SU-DHL-6 (cell line): Measurements from ENCODE around the gene DAPP1.

Source experiments
- H2AFZ ChIP-seq: fragments of 200-600 bp; sonication (generic); 2 replicates; pipeline ENCODE4 v1.6.1; 2014; ENCODE audit warnings: low read depth, mild to moderate bottlenecking, moderate library complexity, mixed read lengths, antibody characterized with exemption, low read length; ENCODE audit not compliant: severe bottlenecking
- H3F3A ChIP-seq: fragments of 200-600 bp; shearing (Covaris generic); 2 replicates; pipeline ENCODE4 v1.6.0; 2016; ENCODE audit warnings: antibody characterized with exemption, mild to moderate bottlenecking; ENCODE audit not compliant: insufficient read depth
- H3K27ac ChIP-seq: fragments of 200-600 bp; sonication (generic); 2 replicates; pipeline ENCODE4 v1.5.1; 2016; ENCODE audit warnings: low read depth, mild to moderate bottlenecking, low read length, moderate library complexity, mixed read lengths
- H3K27me3 ChIP-seq: fragments of 200-600 bp; sonication (generic), shearing (Covaris generic); 2 replicates; pipeline ENCODE4 v1.6.0; 2014; ENCODE audit warnings: mild to moderate bottlenecking, low read length
- H3K36me3 ChIP-seq: fragments of 200-600 bp; sonication (generic); 2 replicates; pipeline ENCODE4 v1.6.1; 2014; ENCODE audit warnings: mild to moderate bottlenecking, low read length, mixed read lengths
- H3K4me2 ChIP-seq: fragments of 300-600, 200-600 bp; shearing (Covaris generic), sonication (generic); 2 replicates; pipeline ENCODE4 v1.6.0; 2014; ENCODE audit warnings: low read length, low read depth, mild to moderate bottlenecking; ENCODE audit not compliant: poor library complexity, severe bottlenecking
- H3K4me3 ChIP-seq: fragments of 200-600 bp; sonication (generic); 2 replicates; pipeline ENCODE4 v1.5.1; 2014; ENCODE audit warnings: antibody characterized with exemption, low read length, mild to moderate bottlenecking, mixed read lengths; ENCODE audit not compliant: insufficient read depth, poor library complexity, severe bottlenecking
- H3K79me2 ChIP-seq: fragments of 200-600 bp; sonication (generic); 2 replicates; pipeline ENCODE4 v1.6.1; 2014; ENCODE audit warnings: mild to moderate bottlenecking, low read length, moderate library complexity; ENCODE audit not compliant: insufficient read depth
- H3K9ac ChIP-seq: fragments of 200-600 bp; sonication (generic); 2 replicates; pipeline ENCODE4 v1.7.0; 2014; ENCODE audit warnings: mild to moderate bottlenecking, low read length
- H3K9me2 ChIP-seq: fragments of 200-600 bp; sonication (generic); replicated peaks from 2 replicates; pipeline ENCODE4 v1.6.1; 2014; ENCODE audit warnings: low read length; ENCODE audit not compliant: insufficient read depth
- H3K9me3 ChIP-seq: fragments of 200-600 bp; sonication (generic); 2 replicates; pipeline ENCODE4 v1.6.1; 2014; ENCODE audit warnings: low read length, mixed read lengths; ENCODE audit not compliant: insufficient read depth
- H4K20me1 ChIP-seq: fragments of 200-600 bp; sonication (generic); 2 replicates; pipeline ENCODE4 v1.6.1; 2014; ENCODE audit warnings: low read depth, mild to moderate bottlenecking, antibody characterized with exemption, low read length, moderate library complexity, mixed read lengths
- CTCF ChIP-seq: fragments of 200-600 bp; sonication (generic); IDR thresholded peaks from one replicate; pipeline ENCODE4 v1.5.1; 2017; ENCODE audit warnings: antibody characterized with exemption, mild to moderate bottlenecking, low read length, moderate library complexity; ENCODE audit not compliant: insufficient read depth, poor library complexity, severe bottlenecking
- EZH2phosphoT487 ChIP-seq: fragments of 200-600 bp; sonication (generic), shearing (Covaris generic); conservative IDR thresholded peaks from 2 replicates; pipeline ENCODE4 v1.6.1; 2018; ENCODE audit warnings: mild to moderate bottlenecking, antibody characterized with exemption, low read length, moderate library complexity, mixed read lengths

Gene DAPP1

GRCh38 chr4:99876946-99877345, 60.3 kb downstream of the DAPP1 start:
- Histone ChIP-seq H3K4me2 (no peak overlapping the region), H3F3A (no peaks in the 10 kb centered on the region), H2AFZ (no peak overlapping the region), H3K9me2 (no peaks in the 10 kb centered on the region), H3K4me3 (no peak overlapping the region), H3K79me2 (no peaks in the 10 kb centered on the region), H3K27me3 (no peaks in the 10 kb centered on the region), H4K20me1 (no peaks in the 10 kb centered on the region), H3K9me3 (no peaks in the 10 kb centered on the region), H3K9ac (no peak overlapping the region), H3K36me3 (no peaks in the 10 kb centered on the region; the same call in 1 of the 2 replicates), H3K27ac (no peak overlapping the region)
- TF ChIP-seq EZH2phosphoT487 (no peak), CTCF (no peak)

- H3K9me3 ChIP-seq: no peaks in the 10 kb centered on the region
- no peak overlapping the region for H3K27ac ChIP-seq
- no peak for TF ChIP-seq EZH2phosphoT487
- TF ChIP-seq CTCF: no peak
- H4K20me1 ChIP-seq: no peaks in the 10 kb centered on the region
- H3K9me2 ChIP-seq: no peaks in the 10 kb centered on the region
- no peak overlapping the region for H3K4me3 ChIP-seq
- no peaks in the 10 kb centered on the region for H3K27me3 ChIP-seq
- H3K9ac ChIP-seq: no peak overlapping the region
- H3K79me2 ChIP-seq: no peaks in the 10 kb centered on the region
- H3K36me3 ChIP-seq: no peaks in the 10 kb centered on the region; the same call in 1 of the 2 replicates
- no peaks in the 10 kb centered on the region for H3F3A ChIP-seq
- H3K4me2 ChIP-seq: no peak overlapping the region
- H2AFZ ChIP-seq: no peak overlapping the region
Observed at GRCh38 chr4:99878604-99879003, 62.0 kb downstream of the DAPP1 start.

- Histone ChIP-seq H3K9me3 (no peaks in the 10 kb centered on the region), H3K27me3 (no peaks in the 10 kb centered on the region), H4K20me1 (no peaks in the 10 kb centered on the region), H3K9ac (no peak overlapping the region), H3K4me3 (no peak overlapping the region), H3F3A (no peaks in the 10 kb centered on the region), H3K9me2 (no peaks in the 10 kb centered on the region), H3K36me3 (no peaks in the 10 kb centered on the region; the same call in 1 of the 2 replicates), H3K79me2 (no peaks in the 10 kb centered on the region), H3K27ac (no peak overlapping the region), H2AFZ (no peak overlapping the region), H3K4me2 (no peak overlapping the region)
- no peak for TF ChIP-seq CTCF
- TF ChIP-seq EZH2phosphoT487: no peak
Observed at GRCh38 chr4:99879458-99879857, 62.8 kb downstream of the DAPP1 start.
